ENCODE data around the gene S100A10. TPM values are rescaled to one million over a fixed set of nuclear protein-coding genes. Genes with fewer than 3 reads are reported as not detected.

S100A10 gene
- total RNA-seq, 6 experiments from 2014 or later, result 390 to 518 (median 442) TPM

- no peak for TF ChIP-seq CTCF (IDR thresholded peaks at IDR 0.05)
- DNase-seq, result no peak
- peaks cover 2% of the 10 kb centered on the region for H3K27me3 Mint-ChIP-seq (ENCODE audit: insufficient read depth)
- peaks cover 27% of the 10 kb centered on the region for H3K4me1 Mint-ChIP-seq (ENCODE audit: low read depth)
- no peak overlapping the region for H3K27ac Mint-ChIP-seq
- no peaks in the 10 kb centered on the region for H3K9me3 Mint-ChIP-seq
- no peak overlapping the region for H3K4me3 Mint-ChIP-seq
- no peaks in the 10 kb centered on the region for H3K36me3 Mint-ChIP-seq (ENCODE audit: low read depth)
Observed at GRCh38 chr1:151949371-151950193, 44.1 kb downstream of the S100A10 start.

GRCh38 chr1:151948506-151948905, 45.2 kb downstream of the S100A10 start:
- Mint-ChIP-seq H3K9me3 (no peaks in the 10 kb centered on the region), H3K4me3 (no peak overlapping the region), H3K27ac (no peak overlapping the region), H3K27me3 (ENCODE audit: insufficient read depth) (peaks cover 2% of the 10 kb centered on the region), H3K4me1 (ENCODE audit: low read depth) (peaks cover 33% of the 10 kb centered on the region), H3K36me3 (ENCODE audit: low read depth) (no peaks in the 10 kb centered on the region)
- DNase-seq, result no peak
- no peak for TF ChIP-seq CTCF (IDR thresholded peaks at IDR 0.05)

GRCh38 chr1:151947140-151947539, 46.5 kb downstream of the S100A10 start:
- Mint-ChIP-seq H3K4me3 (no peak overlapping the region), H3K27me3 (ENCODE audit: insufficient read depth) (peaks cover 2% of the 10 kb centered on the region), H3K36me3 (ENCODE audit: low read depth) (no peaks in the 10 kb centered on the region), H3K4me1 (ENCODE audit: low read depth) (peaks cover 33% of the 10 kb centered on the region), H3K27ac (peak overlapping the region; percentile 94), H3K9me3 (no peaks in the 10 kb centered on the region)
- no peak for DNase-seq
- TF ChIP-seq CTCF (IDR thresholded peaks at IDR 0.05), result no peak

- H3K4me1 Mint-ChIP-seq (ENCODE audit: low read depth), result peaks cover 44% of the 10 kb centered on the region
Observed at GRCh38 chr1:151945725-151946722, 47.6 kb downstream of the S100A10 start.

More at GRCh38 chr1:151945725-151946722, 47.6 kb downstream of the S100A10 start:
- H3K27me3 Mint-ChIP-seq (ENCODE audit: insufficient read depth), result no peaks in the 10 kb centered on the region
- no peaks in the 10 kb centered on the region for H3K36me3 Mint-ChIP-seq (ENCODE audit: low read depth)
- peak overlapping the region; percentile 94 for H3K27ac Mint-ChIP-seq
- H3K9me3 Mint-ChIP-seq, result no peaks in the 10 kb centered on the region
- TF ChIP-seq CTCF (IDR thresholded peaks at IDR 0.05), result peak; percentile 25; the same call in 1 of the 2 replicates
- peak overlapping the region; percentile 39 for H3K4me3 Mint-ChIP-seq
- peak; percentile 99 for DNase-seq

All from HFFc6 (cell line).